Measurements from ENCODE around the gene LIX1.

DNA sequence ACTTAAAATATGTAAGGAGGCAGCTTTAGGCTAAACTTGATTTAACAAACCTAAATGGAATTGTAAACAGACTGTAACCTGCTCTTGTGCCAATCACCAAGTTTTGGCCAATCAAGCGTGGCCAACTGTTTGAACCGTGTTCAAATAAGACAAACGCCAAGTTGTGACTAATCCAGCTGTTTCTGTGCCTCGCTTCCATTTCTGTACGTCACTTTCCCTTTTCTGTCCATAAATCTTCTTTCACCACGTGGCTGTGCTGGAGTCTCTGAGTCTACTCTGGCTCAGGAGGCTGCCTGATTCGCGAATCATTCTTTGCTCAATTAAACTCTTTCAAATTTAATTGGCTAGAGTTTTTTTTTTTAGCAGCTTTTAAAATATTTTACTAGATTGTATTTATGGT is 71.3 kb downstream of the LIX1 start:
- no peak for TF ChIP-seq POLR2A (IDR thresholded peaks at IDR 0.05)
- no peak for TF ChIP-seq CTCF (IDR thresholded peaks at IDR 0.05)
- no peak for TF ChIP-seq EP300 (IDR thresholded peaks at IDR 0.05)
